GM23338 (cell line): ENCODE results near the gene PDE7B. TPM values are rescaled to one million over a fixed set of nuclear protein-coding genes. Genes with fewer than 3 reads are reported as not detected.
A peak's percentile ranks its signal among the peaks of the same experiment; 100 is the strongest.

Source experiments
- ATAC-seq: fragments of 200-7000 bp; cut with Tn5 transposase; 3 replicates; pipeline ENCODE4 v1.9.1; 2020
- DNase-seq: peaks from one replicate; pipeline ENCODE4 v3.0.0-alpha.2; 2015; ENCODE audit warnings: low spot score
- H2AFZ ChIP-seq: fragments of 200-600 bp; sonication (generic); 2 replicates; pipeline ENCODE4 v1.8.0; 2016; ENCODE audit warnings: antibody characterized with exemption, mild to moderate bottlenecking, moderate library complexity
- H3F3A ChIP-seq: fragments of 200-600 bp; sonication (generic); replicated peaks from 2 replicates; pipeline ENCODE4 v1.8.0; 2017; ENCODE audit warnings: antibody characterized with exemption, mixed run types, low read depth
- H3K27ac ChIP-seq: fragments of 200-600 bp; sonication (generic); 2 replicates; pipeline ENCODE4 v1.6.1; 2016; ENCODE audit warnings: low read depth
- H3K27me3 ChIP-seq: fragments of 200-600 bp; sonication (generic); 2 replicates; pipeline ENCODE4 v1.8.0; 2016; ENCODE audit warnings: mild to moderate bottlenecking, mixed run types, moderate library complexity; ENCODE audit not compliant: insufficient read depth
- H3K36me3 ChIP-seq: fragments of 200-600 bp; sonication (generic); 2 replicates; pipeline ENCODE4 v1.8.0; 2016; ENCODE audit warnings: mild to moderate bottlenecking; ENCODE audit not compliant: insufficient read depth
- H3K4me1 ChIP-seq: fragments of 200-600 bp; sonication (generic); 2 replicates; pipeline ENCODE4 v1.8.0; 2016; ENCODE audit warnings: mild to moderate bottlenecking, moderate library complexity; ENCODE audit not compliant: insufficient read depth
- H3K4me2 ChIP-seq: fragments of 200-600 bp; sonication (generic); 2 replicates; pipeline ENCODE4 v1.7.1; 2017; ENCODE audit warnings: mixed run types
- H3K4me3 ChIP-seq: fragments of 200-600 bp; sonication (generic); 2 replicates; pipeline ENCODE4 v1.6.1; 2016; ENCODE audit warnings: mixed run types
- H3K79me2 ChIP-seq: fragments of 200-600 bp; sonication (generic); replicated peaks from 2 replicates; pipeline ENCODE4 v1.8.0; 2017; ENCODE audit warnings: mild to moderate bottlenecking; ENCODE audit not compliant: insufficient read depth
- H3K9me2 ChIP-seq: fragments of 200-600 bp; sonication (generic); 2 replicates; pipeline ENCODE4 v1.8.0; 2017; ENCODE audit not compliant: insufficient read depth
- H4K20me1 ChIP-seq: fragments of 200-600 bp; sonication (generic); replicated peaks from 2 replicates; pipeline ENCODE4 v1.8.0; 2017; ENCODE audit warnings: mild to moderate bottlenecking; ENCODE audit not compliant: insufficient read depth
- H3K27ac Mint-ChIP-seq: 2 replicates; pipeline ENCODE4 v1.8.0; 2020; ENCODE audit warnings: inconsistent platforms, mild to moderate bottlenecking, moderate library complexity, mixed read lengths
- H3K27me3 Mint-ChIP-seq: 3 replicates; pipeline ENCODE4 v1.8.0; 2022; ENCODE audit warnings: low read depth, mild to moderate bottlenecking, moderate library complexity, mixed read lengths, inconsistent platforms; ENCODE audit not compliant: insufficient read depth, poor library complexity
- H3K36me3 Mint-ChIP-seq: 3 replicates; pipeline ENCODE4 v1.8.0; 2021; ENCODE audit warnings: low read depth, mild to moderate bottlenecking, inconsistent platforms, moderate library complexity, mixed read lengths
- H3K4me1 Mint-ChIP-seq: 3 replicates; pipeline ENCODE4 v1.8.0; 2020; ENCODE audit warnings: mild to moderate bottlenecking, inconsistent platforms, mixed read lengths
- H3K4me3 Mint-ChIP-seq: 3 replicates; pipeline ENCODE4 v1.8.0; 2021; ENCODE audit warnings: moderate library complexity, mild to moderate bottlenecking, inconsistent platforms, mixed read lengths
- H3K9me3 Mint-ChIP-seq: 3 replicates; pipeline ENCODE4 v1.8.0; 2020; ENCODE audit warnings: moderate library complexity, mild to moderate bottlenecking, inconsistent platforms, mixed read lengths
- CREB1 ChIP-seq: fragments of 250-450 bp; sonication (Bioruptor Pico); IDR thresholded peaks from 2 replicates; pipeline ENCODE4 v1.5.0; 2020; ENCODE audit warnings: low read depth, mild to moderate bottlenecking, moderate library complexity
- EZH2 ChIP-seq: fragments of 200-600 bp; sonication (generic); IDR thresholded peaks from one replicate; pipeline ENCODE4 v1.8.0; 2017; ENCODE audit warnings: antibody characterized with exemption, mild to moderate bottlenecking, low read depth; ENCODE audit not compliant: unreplicated experiment
- EZH2phosphoT487 ChIP-seq: fragments of 200-600 bp; sonication (generic); IDR thresholded peaks from one replicate; pipeline ENCODE4 v1.8.1; 2018; ENCODE audit warnings: antibody characterized with exemption; ENCODE audit not compliant: unreplicated experiment
- JUNB ChIP-seq: IDR thresholded peaks from one replicate; pipeline ENCODE4 v1.6.1; 2016; ENCODE audit warnings: antibody characterized with exemption; ENCODE audit not compliant: unreplicated experiment
- NANOG ChIP-seq: IDR thresholded peaks from 2 replicates; pipeline ENCODE4 v1.6.1; 2016; ENCODE audit warnings: antibody characterized with exemption, borderline replicate concordance
- POLR2AphosphoS5 ChIP-seq: IDR thresholded peaks from 2 replicates; pipeline ENCODE4 v1.6.1; 2016; ENCODE audit warnings: antibody characterized with exemption, low read depth
- STAT1 ChIP-seq: IDR thresholded peaks from one replicate; pipeline ENCODE4 v1.6.1; 2016; ENCODE audit warnings: antibody characterized with exemption; ENCODE audit not compliant: unreplicated experiment
- ZNF114 ChIP-seq: fragments of 250-450 bp; sonication (Bioruptor Pico); IDR thresholded peaks from 2 replicates; pipeline ENCODE4 v1.5.0; 2020; ENCODE audit warnings: mild to moderate bottlenecking, moderate library complexity
- ZNF331 ChIP-seq: fragments of 250-450 bp; sonication (Bioruptor Pico); IDR thresholded peaks from 2 replicates; pipeline ENCODE4 v1.5.0; 2020; ENCODE audit warnings: low read depth, mild to moderate bottlenecking, moderate library complexity
- ZNF462 ChIP-seq: fragments of 250-450 bp; sonication (Bioruptor Pico); IDR thresholded peaks from 2 replicates; pipeline ENCODE4 v1.5.0; 2020; ENCODE audit warnings: mild to moderate bottlenecking, moderate library complexity
- polyA plus RNA-seq: library from polyadenylated mRNA; unstranded; fragments of >200 nt; fragmentation: Nextera tagmentation; extraction: Ambion mirVana; gene quantifications from 2 replicates; pipeline ENCODE4 v1.2.1, GENCODE V29; 2016
- total RNA-seq: library from RNA; depleted of rRNA; stranded (reverse); fragments of >200 nt; shearing (Covaris generic); gene quantifications from 2 replicates; pipeline ENCODE4 v1.2.3, GENCODE V29; 2014
- TF ChIP-seq, protein P1 (sequence below): IDR thresholded peaks from one replicate; pipeline ENCODE4 v1.6.1; 2018; ENCODE audit warnings: antibody characterized with exemption; ENCODE audit not compliant: unreplicated experiment
- TF ChIP-seq, protein P2 (sequence below): IDR thresholded peaks from 2 replicates; pipeline ENCODE4 v1.6.1; 2016; ENCODE audit warnings: antibody characterized with exemption

Gene PDE7B
- total and polyA plus RNA-seq, 2 experiments from 2014 or later: 0.07 TPM; not detected in 1

GRCh38 chr6:135875446-135875845 lies 23.9 kb downstream of the PDE7B start (continued):
- TF ChIP-seq ZNF462 (CRISPR knock-in tag) (no peak), EZH2 (no peak), POLR2AphosphoS5 (no peak)
- TF ChIP-seq, protein P1, sequence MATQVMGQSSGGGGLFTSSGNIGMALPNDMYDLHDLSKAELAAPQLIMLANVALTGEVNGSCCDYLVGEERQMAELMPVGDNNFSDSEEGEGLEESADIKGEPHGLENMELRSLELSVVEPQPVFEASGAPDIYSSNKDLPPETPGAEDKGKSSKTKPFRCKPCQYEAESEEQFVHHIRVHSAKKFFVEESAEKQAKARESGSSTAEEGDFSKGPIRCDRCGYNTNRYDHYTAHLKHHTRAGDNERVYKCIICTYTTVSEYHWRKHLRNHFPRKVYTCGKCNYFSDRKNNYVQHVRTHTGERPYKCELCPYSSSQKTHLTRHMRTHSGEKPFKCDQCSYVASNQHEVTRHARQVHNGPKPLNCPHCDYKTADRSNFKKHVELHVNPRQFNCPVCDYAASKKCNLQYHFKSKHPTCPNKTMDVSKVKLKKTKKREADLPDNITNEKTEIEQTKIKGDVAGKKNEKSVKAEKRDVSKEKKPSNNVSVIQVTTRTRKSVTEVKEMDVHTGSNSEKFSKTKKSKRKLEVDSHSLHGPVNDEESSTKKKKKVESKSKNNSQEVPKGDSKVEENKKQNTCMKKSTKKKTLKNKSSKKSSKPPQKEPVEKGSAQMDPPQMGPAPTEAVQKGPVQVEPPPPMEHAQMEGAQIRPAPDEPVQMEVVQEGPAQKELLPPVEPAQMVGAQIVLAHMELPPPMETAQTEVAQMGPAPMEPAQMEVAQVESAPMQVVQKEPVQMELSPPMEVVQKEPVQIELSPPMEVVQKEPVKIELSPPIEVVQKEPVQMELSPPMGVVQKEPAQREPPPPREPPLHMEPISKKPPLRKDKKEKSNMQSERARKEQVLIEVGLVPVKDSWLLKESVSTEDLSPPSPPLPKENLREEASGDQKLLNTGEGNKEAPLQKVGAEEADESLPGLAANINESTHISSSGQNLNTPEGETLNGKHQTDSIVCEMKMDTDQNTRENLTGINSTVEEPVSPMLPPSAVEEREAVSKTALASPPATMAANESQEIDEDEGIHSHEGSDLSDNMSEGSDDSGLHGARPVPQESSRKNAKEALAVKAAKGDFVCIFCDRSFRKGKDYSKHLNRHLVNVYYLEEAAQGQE: no peak

DNA sequence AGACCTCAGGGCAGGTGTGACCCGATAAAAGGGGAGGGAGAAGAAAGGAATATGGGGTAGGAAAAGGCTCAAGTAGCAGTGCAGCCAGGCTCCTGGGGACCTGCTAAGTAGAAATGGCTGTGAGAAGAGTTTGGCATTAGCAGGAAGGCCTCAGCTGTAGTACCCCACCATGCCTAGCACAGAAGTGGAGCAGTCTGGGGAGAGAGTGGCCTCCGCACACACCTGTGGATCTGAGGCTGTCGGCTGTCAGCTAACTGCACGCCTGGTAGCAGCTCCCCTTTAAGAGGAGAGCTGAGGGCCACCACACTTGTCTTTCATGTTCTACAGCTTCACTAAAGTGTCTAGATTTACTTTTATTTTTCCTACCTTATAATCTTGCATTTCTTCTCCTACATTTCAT lies 24.6 kb downstream of the PDE7B start:
- no peaks in the 10 kb centered on the region for H3K27me3 Mint-ChIP-seq
- Histone ChIP-seq H3K4me1 (0 out of 2 replicates have a peak, but pooled peaks cover 5% of the 10 kb centered on the region), H3K36me3 (no peaks in the 10 kb centered on the region), H3K9me2 (no peaks in the 10 kb centered on the region), H3K4me3 (no peak overlapping the region), H3K79me2 (no peaks in the 10 kb centered on the region), H3K27ac (no peak overlapping the region), H2AFZ (peak overlapping the region; percentile 58), H3K4me2 (no peak overlapping the region), H3F3A (no peaks in the 10 kb centered on the region), H3K27me3 (no peaks in the 10 kb centered on the region), H4K20me1 (no peaks in the 10 kb centered on the region)
- peak; percentile 72 for ATAC-seq
- no peak overlapping the region for H3K27ac Mint-ChIP-seq
- H3K4me1 Mint-ChIP-seq: peaks cover 9% of the 10 kb centered on the region; the same call in 2 of the 3 replicates
- H3K9me3 Mint-ChIP-seq: no peaks in the 10 kb centered on the region
- no peak overlapping the region for H3K4me3 Mint-ChIP-seq
- H3K36me3 Mint-ChIP-seq: no peaks in the 10 kb centered on the region
- peak; percentile 11 for DNase-seq
- TF ChIP-seq CREB1 (no peak), EZH2phosphoT487 (no peak), NANOG (no peak), STAT1 (no peak), ZNF331 (CRISPR knock-in tag) (no peak), ZNF114 (CRISPR knock-in tag) (no peak), JUNB (no peak), EZH2 (no peak)
- TF ChIP-seq, protein P2, sequence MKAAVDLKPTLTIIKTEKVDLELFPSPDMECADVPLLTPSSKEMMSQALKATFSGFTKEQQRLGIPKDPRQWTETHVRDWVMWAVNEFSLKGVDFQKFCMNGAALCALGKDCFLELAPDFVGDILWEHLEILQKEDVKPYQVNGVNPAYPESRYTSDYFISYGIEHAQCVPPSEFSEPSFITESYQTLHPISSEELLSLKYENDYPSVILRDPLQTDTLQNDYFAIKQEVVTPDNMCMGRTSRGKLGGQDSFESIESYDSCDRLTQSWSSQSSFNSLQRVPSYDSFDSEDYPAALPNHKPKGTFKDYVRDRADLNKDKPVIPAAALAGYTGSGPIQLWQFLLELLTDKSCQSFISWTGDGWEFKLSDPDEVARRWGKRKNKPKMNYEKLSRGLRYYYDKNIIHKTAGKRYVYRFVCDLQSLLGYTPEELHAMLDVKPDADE: no peak
